WERI-Rb-1 (cell line): ENCODE measurements around the gene CEBPZ.
"Not testable (repeated sequence)": the region's sequence is repeated elsewhere in the genome, so short reads cannot be mapped to it uniquely, and the experiment has no call there.

Source experiments
- DNase-seq: peaks from one replicate; pipeline ENCODE4 v3.0.0-alpha.2; 2020
- H3K27ac ChIP-seq: fragments of 250-450 bp; sonication (Bioruptor Pico); 2 replicates; pipeline ENCODE4 v1.5.1; 2020; ENCODE audit warnings: mild to moderate bottlenecking, moderate library complexity
- H3K27me3 ChIP-seq: fragments of 250-450 bp; sonication (Bioruptor Pico); 2 replicates; pipeline ENCODE4 v1.5.1; 2021; ENCODE audit warnings: mild to moderate bottlenecking, low read depth, moderate library complexity; ENCODE audit not compliant: insufficient read depth, severe bottlenecking
- H3K36me3 ChIP-seq: fragments of 250-450 bp; sonication (Bioruptor Pico); 2 replicates; pipeline ENCODE4 v1.5.1; 2020; ENCODE audit warnings: mild to moderate bottlenecking, moderate library complexity
- H3K4me3 ChIP-seq: 2 replicates; pipeline ENCODE4 v1.5.1; 2011; ENCODE audit warnings: low read depth, mild to moderate bottlenecking, control low read depth, low read length
- H3K9me3 ChIP-seq: fragments of 250-450 bp; sonication (Bioruptor Pico); 2 replicates; pipeline ENCODE4 v1.5.1; 2021; ENCODE audit warnings: mild to moderate bottlenecking, moderate library complexity; ENCODE audit not compliant: severe bottlenecking
- CTCF ChIP-seq: IDR thresholded peaks from 2 replicates; pipeline ENCODE4 v1.5.1; 2011; ENCODE audit warnings: low read depth, mild to moderate bottlenecking, control low read depth, inconsistent platforms, low read length

Gene CEBPZ

DNA sequence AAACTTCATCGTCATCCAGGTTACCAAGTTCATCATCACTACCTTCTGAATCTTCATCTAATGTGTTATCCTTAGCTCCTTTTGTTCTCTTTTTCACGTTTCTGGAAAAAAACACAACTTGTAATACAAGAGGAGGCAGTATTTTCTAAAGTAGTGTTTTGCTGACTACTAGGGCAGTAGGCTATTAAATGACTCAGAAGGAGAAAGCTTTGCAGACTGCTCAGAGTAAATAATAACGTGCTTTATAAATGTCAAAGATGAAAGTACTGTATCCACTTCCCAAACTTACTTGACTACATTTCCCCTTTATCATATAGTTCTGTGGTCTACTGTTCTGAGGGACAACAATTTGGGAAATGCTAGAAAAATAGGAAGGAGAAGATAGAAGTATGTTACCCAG lies 19.5 kb downstream of the CEBPZ start:
- Histone ChIP-seq H3K9me3 (peaks cover 6% of the 10 kb centered on the region), H3K27me3 (no peaks in the 10 kb centered on the region), H3K36me3 (peaks cover 98% of the 10 kb centered on the region), H3K27ac (no peak overlapping the region), H3K4me3 (no peak overlapping the region)
- no peak for TF ChIP-seq CTCF
- DNase-seq = no peak

GRCh38 chr2:37211212-37211611 lies 20.2 kb downstream of the CEBPZ start:
- Histone ChIP-seq H3K36me3 (peaks cover 98% of the 10 kb centered on the region), H3K27ac (no peak overlapping the region), H3K9me3 (peaks cover 6% of the 10 kb centered on the region), H3K4me3 (no peak overlapping the region), H3K27me3 (no peaks in the 10 kb centered on the region)
- DNase-seq = no peak
- TF ChIP-seq CTCF = no peak

GRCh38 chr2:37206760-37207159 lies 24.6 kb downstream of the CEBPZ start:
- peaks cover 13% of the 10 kb centered on the region for H3K9me3 ChIP-seq
- H3K27me3 ChIP-seq, H3K27ac ChIP-seq, DNase-seq, H3K4me3 ChIP-seq: not testable (repeated sequence)
- peaks cover 100% of the 10 kb centered on the region for H3K36me3 ChIP-seq

- no peak for DNase-seq
- TF ChIP-seq CTCF = no peak
- peaks cover 13% of the 10 kb centered on the region for H3K9me3 ChIP-seq
- no peak overlapping the region for H3K27ac ChIP-seq
- no peak overlapping the region for H3K4me3 ChIP-seq
- H3K27me3 ChIP-seq = no peaks in the 10 kb centered on the region
- peaks cover 100% of the 10 kb centered on the region for H3K36me3 ChIP-seq
Observed at GRCh38 chr2:37205689-37206341, 25.6 kb downstream of the CEBPZ start.

GRCh38 chr2:37205071-37205661 lies 26.2 kb downstream of the CEBPZ start:
- DNase-seq, H3K4me3 ChIP-seq, H3K27ac ChIP-seq, H3K27me3 ChIP-seq: not testable (repeated sequence)
- Histone ChIP-seq H3K36me3 (peaks cover 98% of the 10 kb centered on the region), H3K9me3 (peaks cover 13% of the 10 kb centered on the region)

- Histone ChIP-seq H3K27me3 (no peaks in the 10 kb centered on the region), H3K9me3 (peaks cover 13% of the 10 kb centered on the region), H3K4me3 (no peak overlapping the region), H3K36me3 (peaks cover 98% of the 10 kb centered on the region), H3K27ac (no peak overlapping the region)
- TF ChIP-seq CTCF = no peak
- no peak for DNase-seq
Observed at GRCh38 chr2:37203708-37204107, 27.7 kb downstream of the CEBPZ start.

DNA sequence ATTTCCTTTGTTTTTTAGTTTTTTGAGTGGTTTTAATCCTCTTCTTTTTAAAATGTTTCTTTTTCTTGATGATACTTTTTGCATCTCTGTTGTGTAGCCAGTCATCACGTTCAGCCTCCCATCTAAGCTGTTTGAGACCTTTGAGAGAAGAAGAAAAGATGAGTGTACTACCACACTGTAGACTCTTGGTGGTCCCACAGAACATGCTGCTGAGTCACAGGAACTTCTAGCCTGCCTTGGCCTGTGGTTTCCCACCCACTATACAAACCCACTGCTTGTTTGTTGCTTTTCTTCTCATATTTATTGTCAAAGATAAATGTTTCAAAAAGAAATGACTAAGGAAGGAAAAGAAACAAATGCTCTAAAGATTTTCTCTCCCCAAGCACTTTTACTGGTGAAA lies 29.6 kb downstream of the CEBPZ start:
- no peak for DNase-seq
- no peak overlapping the region for H3K27ac ChIP-seq
- TF ChIP-seq CTCF = no peak
- H3K4me3 ChIP-seq = no peak overlapping the region
- no peaks in the 10 kb centered on the region for H3K27me3 ChIP-seq
- peaks cover 80% of the 10 kb centered on the region for H3K36me3 ChIP-seq
- peaks cover 6% of the 10 kb centered on the region for H3K9me3 ChIP-seq
